Vagina (tissue), 2 donors: ENCODE data around the gene ASB7.

Experiments
- CTCF ChIP-seq, 3 experiments: fragments of 450-650 bp in 2 of 3; fragments of 200-600 bp in 1 of 3; sonication (generic) in 1 of 3; IDR thresholded peaks; one replicate each; pipeline ENCODE4 v1.5.1; 2017 to 2019; ENCODE audit warnings: antibody characterized with exemption in 3 of 3, mild to moderate bottlenecking in 2 of 3, moderate library complexity in 2 of 3
- POLR2A ChIP-seq, 2 donors: fragments of 450-650 bp; IDR thresholded peaks; one replicate each; pipeline ENCODE4 v1.6.1; 2017; ENCODE audit warnings: antibody characterized with exemption in 2 of 2, mild to moderate bottlenecking in 2 of 2, moderate library complexity in 2 of 2

- TF ChIP-seq CTCF (IDR thresholded peaks at IDR 0.05) (no peak), POLR2A (IDR thresholded peaks at IDR 0.05) (no peak)
Measured at GRCh38 chr15:100614336-100614735, 11.9 kb downstream of the ASB7 start.
